Colonic mucosa (tissue), 4 donors: ENCODE data around the gene GRIN2A. TPM values are rescaled to one million over a fixed set of nuclear protein-coding genes. Genes with fewer than 3 reads are reported as not detected.

Experiments used
- DNase-seq: peaks from one replicate; pipeline ENCODE4 v3.0.0-alpha.2; 2020
- H3K27ac ChIP-seq: fragments of 200-600 bp; one replicate; pipeline ENCODE4 v1.8.0; 2021
- H3K27me3 ChIP-seq: fragments of 200-600 bp; one replicate; pipeline ENCODE4 v1.8.0; 2021
- H3K36me3 ChIP-seq: fragments of 200-600 bp; one replicate; pipeline ENCODE4 v1.8.0; 2021
- H3K4me1 ChIP-seq: fragments of 200-600 bp; one replicate; pipeline ENCODE4 v1.8.0; 2021; ENCODE audit warnings: mild to moderate bottlenecking
- H3K4me3 ChIP-seq: fragments of 200-600 bp; one replicate; pipeline ENCODE4 v1.8.0; 2021
- H3K9ac ChIP-seq, 2 donors: one replicate each; pipeline ENCODE4 v1.7.0; 2013; ENCODE audit warnings: control low read depth in 2 of 2, low read depth in 2 of 2, low read length in 2 of 2
- H3K9me3 ChIP-seq: fragments of 200-600 bp; one replicate; pipeline ENCODE4 v1.8.0; 2021
- intact Hi-C: fragments of 100-400 bp; cut with DNase I; formaldehyde crosslinking; loops from one replicate; pipeline ENCODE4 v1.14.1; 2022
- total RNA-seq, 2 donors: library from RNA; stranded (reverse); fragmentation: NEBNext Ultra II Directional in 1 of 2; extraction: Animal tissue kit (Norgen Biotek cat#: 25700) in 1 of 2; gene quantifications; one replicate each; pipeline ENCODE4 v1.2.1, GENCODE V29; 2021
- TF ChIP-seq, protein P1 (sequence below): fragments of 200-600 bp; IDR thresholded peaks from one replicate; pipeline ENCODE4 v1.8.0; 2022; ENCODE audit warnings: antibody characterized with exemption, mild to moderate bottlenecking
- donor health status: healthy.
- donor health status: DM: no; HTN: no; CAD: no.
- donor health status: DM: no; HTN: no; CAD: no.

The GRIN2A gene
- total RNA-seq, 2 donors from 2014 or later, result 0.15 to 0.40 TPM

DNA sequence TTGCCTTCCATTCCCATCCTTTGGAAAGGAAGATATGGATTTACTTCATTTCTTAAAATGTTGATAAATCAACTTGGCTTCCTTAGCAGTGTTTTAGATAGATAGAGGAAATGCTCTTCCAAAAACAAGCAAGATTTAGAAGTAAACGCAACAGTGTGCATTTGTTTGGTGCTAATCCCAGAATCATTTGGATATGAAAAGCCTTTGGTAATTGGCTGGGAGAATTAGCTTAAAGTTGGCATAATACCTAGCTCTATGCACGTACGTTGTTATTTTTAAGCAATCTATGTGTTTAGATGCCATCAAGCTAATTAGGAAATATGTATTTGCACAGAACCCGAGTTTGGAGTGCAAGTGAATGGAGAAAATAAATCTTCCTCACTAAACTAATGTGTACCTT lies 415.3 kb downstream of the GRIN2A start:
- no peak for DNase-seq
- Histone ChIP-seq H3K36me3 (no peaks in the 10 kb centered on the region), H3K9me3 (no peaks in the 10 kb centered on the region), H3K9ac (no peak overlapping the region), H3K4me1 (no peaks in the 10 kb centered on the region), H3K27ac (no peak overlapping the region), H3K4me3 (no peak overlapping the region), H3K27me3 (no peaks in the 10 kb centered on the region)
- TF ChIP-seq, protein P1, sequence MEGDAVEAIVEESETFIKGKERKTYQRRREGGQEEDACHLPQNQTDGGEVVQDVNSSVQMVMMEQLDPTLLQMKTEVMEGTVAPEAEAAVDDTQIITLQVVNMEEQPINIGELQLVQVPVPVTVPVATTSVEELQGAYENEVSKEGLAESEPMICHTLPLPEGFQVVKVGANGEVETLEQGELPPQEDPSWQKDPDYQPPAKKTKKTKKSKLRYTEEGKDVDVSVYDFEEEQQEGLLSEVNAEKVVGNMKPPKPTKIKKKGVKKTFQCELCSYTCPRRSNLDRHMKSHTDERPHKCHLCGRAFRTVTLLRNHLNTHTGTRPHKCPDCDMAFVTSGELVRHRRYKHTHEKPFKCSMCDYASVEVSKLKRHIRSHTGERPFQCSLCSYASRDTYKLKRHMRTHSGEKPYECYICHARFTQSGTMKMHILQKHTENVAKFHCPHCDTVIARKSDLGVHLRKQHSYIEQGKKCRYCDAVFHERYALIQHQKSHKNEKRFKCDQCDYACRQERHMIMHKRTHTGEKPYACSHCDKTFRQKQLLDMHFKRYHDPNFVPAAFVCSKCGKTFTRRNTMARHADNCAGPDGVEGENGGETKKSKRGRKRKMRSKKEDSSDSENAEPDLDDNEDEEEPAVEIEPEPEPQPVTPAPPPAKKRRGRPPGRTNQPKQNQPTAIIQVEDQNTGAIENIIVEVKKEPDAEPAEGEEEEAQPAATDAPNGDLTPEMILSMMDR, result no peak
- intact Hi-C loops, result no loop called here

DNA sequence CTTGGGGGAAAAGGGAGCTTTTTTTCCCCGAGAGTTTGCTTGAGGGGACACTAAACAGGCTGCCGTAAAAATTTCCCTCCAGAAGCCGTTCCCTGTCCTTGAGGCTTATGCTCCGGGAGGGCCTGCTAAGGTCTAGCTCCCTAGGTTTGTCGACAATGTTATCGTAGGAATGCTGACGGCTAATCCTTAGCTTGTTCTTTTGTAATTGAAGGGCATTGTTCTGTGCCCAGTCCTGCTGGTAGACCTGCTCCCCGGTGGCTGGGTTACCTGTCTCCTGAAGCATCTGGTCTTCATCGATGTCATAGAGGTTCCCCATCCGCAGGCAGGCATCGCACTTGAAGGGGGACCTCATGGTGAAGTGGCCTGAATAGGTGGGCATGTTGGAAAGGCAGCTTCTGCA lies 418.7 kb downstream of the GRIN2A start:
- H3K9ac ChIP-seq, result no peak overlapping the region
- intact Hi-C loops, result no loop called here
- no peaks in the 10 kb centered on the region for H3K36me3 ChIP-seq
- no peaks in the 10 kb centered on the region for H3K27me3 ChIP-seq
- no peaks in the 10 kb centered on the region for H3K4me1 ChIP-seq
- no peak overlapping the region for H3K27ac ChIP-seq
- no peak overlapping the region for H3K4me3 ChIP-seq
- TF ChIP-seq, protein P1, result no peak
- DNase-seq, result no peak
- H3K9me3 ChIP-seq, result no peaks in the 10 kb centered on the region

DNA sequence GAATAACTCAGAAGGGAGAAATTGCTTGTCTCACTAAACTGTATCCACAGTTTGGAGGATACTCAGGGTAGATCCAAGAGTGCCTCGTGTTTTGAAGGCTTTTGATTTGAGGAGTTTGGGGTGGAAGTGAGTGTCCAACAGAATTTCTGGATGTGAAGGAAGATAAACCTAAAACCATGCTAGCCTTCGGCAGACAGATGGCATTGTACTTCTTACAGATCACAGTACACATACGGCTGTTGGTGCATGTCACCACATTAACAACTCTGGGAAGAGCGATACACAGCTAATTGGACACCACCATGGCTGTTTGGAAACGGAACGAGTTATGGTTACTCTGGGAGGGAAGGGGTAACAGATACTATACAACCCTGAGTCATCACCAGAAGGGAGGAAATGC lies 420.4 kb downstream of the GRIN2A start:
- Histone ChIP-seq H3K4me3 (no peak overlapping the region), H3K9ac (no peak overlapping the region), H3K27me3 (no peaks in the 10 kb centered on the region), H3K36me3 (no peaks in the 10 kb centered on the region), H3K4me1 (no peaks in the 10 kb centered on the region), H3K9me3 (no peaks in the 10 kb centered on the region), H3K27ac (no peak overlapping the region)
- intact Hi-C loops, result no loop called here
- TF ChIP-seq, protein P1, result no peak
- no peak for DNase-seq

DNA sequence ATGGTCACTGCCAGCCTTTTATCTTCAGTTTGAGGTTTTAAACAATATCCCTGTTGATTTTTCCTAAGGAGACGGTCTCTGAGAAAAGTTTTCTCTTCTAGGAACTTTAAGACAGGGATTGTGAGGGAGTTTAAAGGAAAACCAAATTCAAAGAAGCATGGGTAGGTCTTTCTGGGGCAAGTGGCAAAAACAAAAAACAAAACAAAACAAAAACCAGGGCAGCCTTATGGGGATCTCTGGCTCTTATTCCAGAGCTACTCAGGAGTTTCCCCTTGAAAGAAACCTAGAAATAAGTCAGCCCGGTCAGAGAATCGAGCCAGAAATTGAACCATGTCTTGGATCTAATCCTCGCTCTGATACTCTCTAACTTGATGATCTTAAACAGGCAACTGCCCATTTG lies 424.5 kb downstream of the GRIN2A start:
- Histone ChIP-seq H3K36me3 (no peaks in the 10 kb centered on the region), H3K9me3 (no peaks in the 10 kb centered on the region), H3K9ac (no peak overlapping the region), H3K27me3 (no peaks in the 10 kb centered on the region), H3K4me1 (no peaks in the 10 kb centered on the region), H3K4me3 (no peak overlapping the region), H3K27ac (no peak overlapping the region)
- TF ChIP-seq, protein P1, result no peak
- DNase-seq, result no peak
- intact Hi-C loops, result no loop called here

DNA sequence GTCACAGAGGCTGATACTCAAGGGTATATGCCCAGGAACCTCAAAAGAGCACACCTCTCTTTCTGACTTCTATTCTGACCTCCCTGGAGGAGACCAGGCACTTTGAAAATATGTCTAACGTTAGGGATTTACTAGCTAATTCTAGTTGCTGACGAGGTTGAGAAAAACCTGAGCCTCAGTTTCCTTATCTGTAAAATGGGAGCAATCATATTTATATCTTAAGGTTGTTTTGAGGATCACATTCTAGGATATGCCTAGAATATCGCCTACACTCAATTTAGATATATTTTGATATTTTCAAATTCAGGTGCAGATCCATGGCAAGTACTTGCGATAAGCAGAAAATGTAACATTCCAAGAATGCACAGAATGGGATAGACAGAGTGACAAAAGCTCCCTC lies 425.8 kb downstream of the GRIN2A start:
- Histone ChIP-seq H3K27ac (no peak overlapping the region), H3K36me3 (no peaks in the 10 kb centered on the region), H3K4me3 (no peak overlapping the region), H3K9ac (no peak overlapping the region), H3K9me3 (no peaks in the 10 kb centered on the region), H3K27me3 (no peaks in the 10 kb centered on the region), H3K4me1 (no peaks in the 10 kb centered on the region)
- DNase-seq, result no peak
- TF ChIP-seq, protein P1, result no peak
- intact Hi-C loops, result no loop called here

DNA sequence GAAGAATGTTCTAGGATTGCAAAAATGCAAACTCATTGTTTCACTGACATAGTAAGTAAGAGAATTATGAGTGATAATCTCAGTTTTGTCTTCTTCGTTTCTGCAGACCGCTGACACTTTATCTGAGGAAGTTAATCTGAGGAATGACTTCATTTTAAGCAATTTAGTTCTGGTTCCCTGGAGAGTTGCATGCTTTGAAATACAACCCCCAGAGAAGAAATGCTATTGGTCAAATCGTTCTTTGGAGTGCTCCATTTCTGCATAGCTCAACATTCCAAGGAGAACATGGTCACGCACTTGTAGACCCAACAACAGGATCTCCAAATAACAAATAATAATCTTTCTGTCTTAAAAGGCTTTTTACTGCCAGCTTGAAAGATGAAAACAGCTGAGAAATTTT lies 427.1 kb downstream of the GRIN2A start:
- no peaks in the 10 kb centered on the region for H3K27me3 ChIP-seq
- no peaks in the 10 kb centered on the region for H3K36me3 ChIP-seq
- no peaks in the 10 kb centered on the region for H3K9me3 ChIP-seq
- TF ChIP-seq, protein P1, result no peak
- no peak overlapping the region for H3K4me3 ChIP-seq
- H3K4me1 ChIP-seq, result no peaks in the 10 kb centered on the region
- intact Hi-C loops, result no loop called here
- no peak overlapping the region for H3K27ac ChIP-seq
- no peak overlapping the region for H3K9ac ChIP-seq
- DNase-seq, result no peak
